GM19351 (cell line): ENCODE measurements around the gene KIFC3.
"Not testable (repeated sequence)": the region's sequence is repeated elsewhere in the genome, so short reads cannot be mapped to it uniquely, and the experiment has no call there.

Experiments used
- ATAC-seq: cut with Tn5 transposase; IDR thresholded peaks from one replicate; pipeline ENCODE4 v1.9.1; 2021; ENCODE audit warnings: mild to moderate bottlenecking, moderate library complexity; ENCODE audit not compliant: unreplicated experiment

KIFC3 gene

DNA sequence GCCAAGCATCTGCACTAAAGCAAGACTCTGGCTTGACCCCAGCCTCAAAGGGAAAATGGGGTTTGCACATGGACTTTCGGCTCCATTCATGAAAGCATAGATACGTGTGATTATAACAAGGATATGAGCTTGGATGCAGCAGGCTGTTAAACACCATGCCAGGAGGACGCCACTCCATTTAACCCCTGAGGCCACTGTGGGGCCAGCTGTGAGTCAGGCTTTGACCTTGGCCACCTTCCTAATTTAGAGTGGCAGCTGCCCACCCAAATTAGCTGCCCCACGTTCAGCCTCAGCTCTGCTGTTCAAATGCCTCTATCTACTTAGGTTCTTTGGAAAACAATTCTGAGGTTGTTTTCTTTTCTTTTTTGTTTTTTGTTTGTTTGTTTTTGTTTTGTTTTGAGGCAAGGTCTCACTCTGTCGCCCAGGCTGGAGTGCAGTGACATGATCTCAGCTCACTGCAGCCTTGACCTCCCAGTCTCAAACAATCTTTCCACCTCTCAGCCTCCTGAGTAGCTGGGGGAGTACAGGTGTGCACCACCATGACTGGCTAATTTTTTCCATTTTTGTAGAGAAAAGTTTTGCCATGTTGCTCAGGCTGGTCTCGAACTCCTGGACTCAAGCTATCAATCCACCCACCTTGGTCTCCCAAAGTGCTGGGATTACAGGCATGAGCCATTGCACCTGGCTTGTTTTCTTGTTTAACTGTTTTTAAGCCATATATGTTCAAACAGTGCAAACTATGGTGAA lies 23.2 kb upstream of the KIFC3 start:
- ATAC-seq = no peak

DNA sequence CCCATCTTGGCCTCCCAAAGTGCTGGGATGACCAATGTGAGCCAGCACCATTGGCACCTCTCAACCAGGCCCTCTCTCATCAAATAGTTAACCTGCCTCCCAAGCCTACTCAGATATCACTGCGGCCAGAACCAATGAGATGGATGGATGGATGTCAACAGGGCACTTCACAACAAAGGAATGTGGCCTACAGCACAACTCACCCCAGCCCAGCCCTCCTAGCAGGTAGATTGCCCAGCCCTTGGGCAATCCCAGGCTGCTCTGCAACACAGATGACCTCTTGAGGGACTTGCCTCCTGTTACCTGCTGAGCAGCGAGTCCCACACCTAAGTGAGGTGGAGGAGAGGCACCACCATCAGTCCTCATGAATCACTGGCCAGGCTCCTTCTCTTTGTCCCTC lies 22.6 kb upstream of the KIFC3 start:
- ATAC-seq = no peak

DNA sequence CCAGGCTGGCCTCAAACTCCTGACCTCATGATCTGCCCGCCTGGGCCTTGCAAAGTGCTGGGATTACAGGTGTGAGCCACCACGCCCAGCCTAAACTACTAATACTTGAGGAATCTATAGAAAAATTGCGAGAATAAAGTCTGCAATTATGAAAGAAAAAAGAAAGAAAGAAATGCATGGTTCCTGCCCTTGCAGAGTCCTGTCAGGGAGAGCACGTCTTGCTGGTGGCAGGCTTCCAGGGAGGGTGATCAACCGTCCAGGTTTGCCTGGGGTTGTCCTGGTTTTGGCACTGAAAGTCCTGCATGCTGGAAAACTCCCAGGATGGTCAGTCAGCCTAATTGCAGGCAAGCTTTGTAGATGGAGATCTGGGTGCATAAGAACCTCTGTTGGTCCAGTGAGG lies 21.5 kb upstream of the KIFC3 start:
- ATAC-seq = no peak

DNA sequence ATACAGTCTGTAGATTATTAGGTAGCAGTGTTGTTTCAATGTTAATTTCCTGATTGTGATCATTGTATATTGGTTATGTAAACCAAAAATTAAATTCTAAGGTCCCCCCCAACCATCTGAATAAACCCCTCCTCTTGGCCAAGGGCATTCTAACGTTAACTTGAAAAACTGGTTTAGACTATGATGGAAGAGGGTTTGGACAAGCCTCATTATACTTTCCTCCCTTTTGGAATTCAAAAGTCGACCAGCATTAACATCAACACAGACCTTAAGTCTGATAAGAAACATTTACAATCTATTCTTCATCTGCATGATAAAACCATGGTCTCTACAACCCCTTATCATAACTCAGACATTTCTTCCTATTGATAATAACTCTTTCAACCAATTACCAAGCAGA lies 20.6 kb upstream of the KIFC3 start:
- no peak for ATAC-seq

DNA sequence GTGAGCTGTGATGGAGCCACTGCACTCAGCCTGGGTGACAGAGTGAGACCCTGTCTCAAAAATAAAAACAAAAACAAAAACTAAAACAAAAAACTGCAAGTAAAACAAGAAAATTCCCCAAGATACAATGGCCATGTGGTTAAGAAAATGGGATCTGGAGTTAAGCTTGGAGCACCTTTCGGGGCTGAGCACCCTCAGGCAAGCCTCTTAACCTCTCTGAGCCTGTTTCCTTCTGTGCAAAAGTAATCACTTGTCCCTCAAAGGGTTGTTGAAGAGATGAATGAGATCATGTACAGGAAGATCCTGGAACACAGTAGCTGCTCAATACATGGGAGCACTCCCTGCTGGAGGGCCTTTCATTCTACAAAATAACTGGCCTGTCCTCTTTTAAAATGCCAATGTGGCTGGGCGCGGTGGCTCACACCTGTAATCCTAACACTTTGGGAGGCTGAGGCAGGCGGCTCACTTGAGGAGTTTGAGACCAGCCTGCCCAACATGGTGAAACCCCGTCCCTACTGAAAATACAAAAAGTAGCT lies 19.8 kb upstream of the KIFC3 start:
- ATAC-seq = no peak

DNA sequence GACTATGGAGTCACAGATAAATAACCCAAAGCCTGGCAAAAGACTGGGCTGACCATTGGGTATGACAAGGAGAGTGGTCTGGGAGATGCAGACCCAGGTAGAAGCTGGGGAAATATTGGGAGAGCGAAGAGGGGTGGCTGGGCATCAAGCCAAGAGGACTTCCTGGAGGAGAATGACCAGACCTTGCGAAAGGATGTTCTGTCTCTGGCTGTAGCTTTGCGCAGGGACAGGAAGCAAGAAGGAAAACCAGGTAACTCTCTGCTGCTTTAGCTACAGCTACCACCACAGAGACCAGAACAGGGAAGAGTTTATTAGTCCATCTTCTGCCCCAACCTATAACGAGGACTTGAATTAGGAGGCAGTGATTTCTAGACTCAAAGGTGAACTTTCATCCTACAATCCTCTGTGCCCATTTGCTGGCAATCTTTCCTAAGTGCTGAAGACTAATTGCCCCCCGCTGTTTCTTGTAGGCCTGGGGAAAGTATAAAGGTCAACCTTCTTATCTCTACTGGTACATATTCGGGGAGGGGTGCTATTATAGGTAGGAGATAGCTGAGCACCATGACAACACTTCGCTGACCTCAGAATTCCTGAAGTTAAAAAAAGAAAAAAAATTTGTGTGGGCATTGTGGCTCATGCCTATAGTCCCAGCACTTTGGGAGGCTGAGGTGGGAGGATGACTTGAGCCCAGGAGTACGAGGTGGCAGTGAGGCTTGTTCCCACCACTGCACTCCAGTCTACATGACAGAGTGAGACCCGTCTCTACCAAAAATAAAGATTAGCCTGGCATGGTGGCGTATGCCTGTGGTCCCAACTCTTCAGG lies 19.1 kb upstream of the KIFC3 start:
- no peak for ATAC-seq

DNA sequence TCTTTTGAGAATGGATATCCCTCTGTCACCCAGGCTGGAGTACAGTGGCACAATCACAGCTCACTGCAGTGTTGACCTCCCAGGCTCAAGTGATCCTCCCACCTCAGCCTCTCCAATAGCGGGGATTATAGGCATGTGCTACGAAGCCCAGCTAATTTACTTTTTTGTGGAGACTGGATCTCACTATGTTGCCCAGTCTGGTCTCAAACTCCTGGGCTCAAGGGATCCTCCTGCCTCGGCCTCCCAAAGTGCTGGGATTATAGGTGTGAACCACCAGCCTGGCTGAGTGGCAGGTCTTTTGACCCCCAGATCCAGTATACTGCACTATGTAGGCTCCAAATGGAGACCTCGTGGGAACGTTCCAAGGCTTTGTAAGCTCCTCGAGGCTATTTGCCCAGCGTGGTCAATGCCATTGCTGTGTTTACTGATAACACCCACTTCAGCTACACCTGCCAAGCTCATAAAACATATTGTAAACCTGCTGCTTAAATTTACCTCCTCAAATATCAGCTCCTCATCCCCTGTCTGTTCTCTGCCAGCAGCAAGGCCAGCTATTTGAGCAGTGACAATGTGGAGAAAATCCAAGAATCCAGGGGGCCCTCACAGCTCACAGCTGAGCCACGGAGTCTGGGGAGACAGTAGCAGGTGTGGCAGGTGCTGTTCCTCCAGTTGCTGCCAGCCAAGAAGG lies 16.2 kb upstream of the KIFC3 start:
- ATAC-seq = no peak

DNA sequence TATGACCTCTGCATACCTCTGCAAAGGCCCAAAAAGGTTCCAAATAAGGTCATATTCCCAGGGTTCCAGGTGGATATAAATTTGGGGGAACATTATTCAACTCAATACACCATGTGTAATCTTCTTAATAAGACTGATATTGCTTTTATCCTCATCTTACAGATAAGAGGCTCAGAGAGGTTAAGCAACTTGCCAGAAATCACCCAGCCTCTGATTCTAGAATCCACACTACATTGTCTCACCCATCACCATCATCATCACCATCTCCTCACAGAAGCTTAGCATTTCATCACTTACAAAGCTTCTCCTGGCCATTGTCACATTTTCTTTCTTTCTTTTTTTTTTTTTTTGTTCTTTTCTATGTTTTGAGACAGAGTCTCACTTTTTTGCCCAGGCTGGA lies 15.4 kb upstream of the KIFC3 start:
- ATAC-seq = no peak

DNA sequence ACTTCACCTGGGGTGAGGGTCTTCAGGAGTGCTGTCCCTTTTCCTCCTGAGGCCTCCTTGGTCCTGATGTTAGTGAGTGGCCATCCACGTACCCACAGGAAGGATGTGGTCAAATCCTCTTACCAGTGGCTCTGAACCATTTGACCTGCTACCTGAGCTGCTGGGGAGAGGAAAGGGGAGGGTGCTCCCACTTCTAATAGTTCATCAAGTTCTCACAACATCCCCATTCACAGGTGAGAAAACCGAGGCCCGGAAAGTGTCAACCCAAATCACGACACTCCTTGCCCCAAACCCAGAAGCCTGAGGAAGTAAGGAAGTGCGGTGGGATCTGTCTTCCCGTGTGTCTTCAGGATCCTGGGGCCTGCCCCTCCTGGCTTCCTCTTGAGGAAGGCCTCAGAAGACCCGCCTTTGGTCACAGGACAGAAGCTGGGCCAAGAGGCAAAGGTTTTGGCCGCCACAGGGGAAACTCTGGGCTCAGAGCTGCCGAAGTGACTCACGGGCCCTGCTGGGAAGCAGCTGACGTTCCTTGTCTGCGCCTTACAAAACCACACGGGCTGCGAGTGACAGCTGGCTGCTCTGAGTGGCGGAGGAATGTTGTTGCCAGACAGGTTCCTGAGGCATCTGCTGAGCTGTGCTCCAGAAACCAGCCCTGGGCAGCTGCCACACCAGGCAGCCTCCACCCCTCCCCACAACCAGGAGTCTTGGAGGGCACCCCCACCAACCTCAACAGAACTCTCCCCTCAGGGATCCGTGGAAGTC lies 13.9 kb upstream of the KIFC3 start:
- ATAC-seq = no peak

DNA sequence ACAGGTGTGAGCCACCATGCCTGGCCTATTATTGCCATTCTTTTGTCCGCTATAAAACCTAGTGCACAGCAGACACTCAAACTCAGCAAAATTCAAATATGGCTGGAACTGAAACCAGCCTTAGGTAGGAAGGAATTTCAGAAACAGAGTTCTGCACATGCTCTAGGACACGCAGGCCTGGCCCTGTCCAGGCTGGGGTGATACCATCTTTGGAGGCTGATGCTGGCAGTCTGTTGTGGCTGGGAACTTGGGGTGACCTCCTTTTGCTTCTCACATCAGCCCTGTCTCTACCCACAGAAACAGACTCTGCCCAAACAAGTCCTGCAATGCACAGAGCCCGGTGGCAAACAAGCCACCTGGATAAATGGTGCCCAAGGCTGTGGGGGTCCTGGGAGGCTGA lies 12.6 kb upstream of the KIFC3 start:
- ATAC-seq = no peak

DNA sequence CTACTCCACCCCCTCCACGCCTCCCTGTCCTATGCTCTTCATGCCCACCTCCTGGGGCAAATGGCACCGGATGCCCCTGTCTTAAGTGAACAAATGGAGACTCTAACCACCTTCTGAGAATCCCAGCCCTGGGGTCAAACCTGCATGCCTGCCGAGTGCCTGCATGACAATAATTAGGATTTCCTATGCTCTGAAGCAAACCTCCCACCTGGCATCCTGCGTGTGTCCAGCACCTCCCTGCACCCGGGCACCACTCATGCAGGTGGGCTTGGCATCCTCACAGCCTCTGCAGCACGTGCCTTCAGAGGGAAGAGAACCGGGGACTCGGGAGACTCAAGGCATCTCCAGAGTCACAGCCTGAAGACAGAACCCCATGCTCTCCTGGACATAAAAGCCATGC lies 11.2 kb upstream of the KIFC3 start:
- ATAC-seq = no peak

DNA sequence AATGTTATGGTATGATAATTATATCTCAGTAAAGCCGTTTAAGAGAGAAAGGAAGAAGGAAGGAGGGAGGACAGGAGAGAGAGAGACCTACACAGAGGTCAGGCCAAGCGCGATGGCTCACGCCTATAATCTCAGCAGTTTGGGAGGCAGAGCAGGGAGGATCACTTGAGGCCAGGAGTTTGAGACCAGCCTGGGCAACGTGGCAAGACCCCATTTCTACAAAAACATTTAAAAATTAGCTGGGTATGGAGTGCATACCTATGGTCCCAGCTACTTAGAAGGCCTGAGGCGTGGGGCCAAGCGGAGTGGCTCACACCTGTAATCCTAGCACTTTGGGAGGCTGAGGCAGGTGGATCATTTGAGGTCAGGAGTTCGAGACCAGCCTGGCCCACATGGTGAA lies 9.0 kb upstream of the KIFC3 start:
- not testable (repeated sequence) for ATAC-seq

DNA sequence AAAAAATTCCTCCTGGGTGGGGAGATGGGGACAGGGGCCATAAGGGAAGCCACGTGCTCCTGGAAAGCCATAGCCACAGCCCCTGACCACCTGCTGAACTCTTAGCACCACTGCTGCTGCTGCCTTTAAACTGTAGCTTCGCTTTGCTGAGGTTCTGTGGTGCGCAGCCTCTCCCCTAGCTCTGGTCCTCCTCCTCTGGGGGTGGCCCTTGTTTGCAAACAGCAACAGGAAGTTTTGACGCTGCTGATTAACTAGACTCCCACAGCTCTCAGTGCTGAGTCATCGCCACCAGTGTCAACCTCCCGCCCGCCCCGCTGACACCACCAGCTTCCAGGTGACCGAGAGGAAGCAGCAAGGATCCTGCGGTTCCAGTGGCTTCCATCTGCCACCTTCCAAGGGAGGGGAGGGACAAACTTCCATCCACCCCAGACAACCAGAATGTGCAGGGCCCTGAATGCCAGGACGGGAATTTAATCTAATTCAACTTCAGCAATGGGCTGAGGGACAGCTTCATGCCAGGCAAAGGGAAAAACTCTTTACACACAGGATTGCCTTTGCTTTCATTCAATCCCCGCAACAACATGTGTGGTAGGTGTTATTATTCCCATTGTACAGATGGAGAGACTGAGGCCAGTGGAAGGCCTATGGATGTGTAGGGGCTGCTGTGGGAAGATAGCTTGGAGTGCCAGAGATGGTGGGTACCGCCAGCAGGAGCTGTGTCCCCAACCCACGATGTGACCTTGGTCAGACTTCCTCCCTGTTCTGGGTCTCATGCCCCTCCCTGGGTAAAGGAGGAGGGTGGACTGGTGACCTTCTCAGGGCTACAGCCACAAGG lies 8.1 kb upstream of the KIFC3 start:
- peak; percentile 98 for ATAC-seq

DNA sequence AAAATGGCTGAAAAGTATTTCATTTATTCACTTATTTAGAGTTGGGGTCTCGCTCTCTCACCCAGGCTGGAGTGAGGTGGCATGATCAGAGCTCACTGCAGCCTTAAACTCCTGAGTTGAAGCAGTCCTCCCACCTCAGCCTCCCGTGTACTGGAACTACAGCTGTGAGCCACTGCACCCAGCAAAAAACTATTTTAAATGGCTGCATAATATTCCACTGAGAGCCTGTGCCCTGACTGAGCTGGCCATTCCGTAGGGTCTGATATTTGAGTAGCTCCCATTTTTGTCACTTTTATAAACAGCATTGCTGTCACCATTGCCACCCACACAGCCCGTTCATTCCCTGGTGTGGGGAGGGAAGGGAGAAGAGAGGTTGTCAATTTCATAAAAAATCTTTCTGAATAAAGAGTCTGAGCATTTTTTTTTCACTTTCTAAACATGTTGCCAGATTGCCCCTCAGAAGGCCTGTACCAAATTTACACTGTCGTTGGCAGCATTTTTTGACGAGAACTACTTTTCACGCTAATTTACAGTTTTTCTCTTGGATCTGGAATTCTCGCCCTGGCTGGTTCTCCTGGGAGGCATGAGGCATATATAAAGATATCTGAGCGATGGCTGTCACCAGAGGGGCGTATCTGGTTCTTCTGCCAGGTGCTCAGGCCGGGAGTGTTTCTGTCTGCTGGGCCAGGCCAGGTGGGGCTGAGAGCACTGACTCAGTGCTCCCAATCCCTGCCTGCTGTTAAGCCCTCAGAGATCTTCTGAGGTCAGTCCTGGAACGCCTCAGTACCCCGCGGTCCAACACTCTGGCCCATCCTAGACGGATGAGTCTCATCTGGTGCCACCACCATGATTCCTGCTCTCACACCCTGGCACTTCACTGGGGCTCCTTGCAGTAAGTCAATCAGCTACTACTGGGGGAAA lies 7.2 kb upstream of the KIFC3 start:
- ATAC-seq = peak; percentile 6

DNA sequence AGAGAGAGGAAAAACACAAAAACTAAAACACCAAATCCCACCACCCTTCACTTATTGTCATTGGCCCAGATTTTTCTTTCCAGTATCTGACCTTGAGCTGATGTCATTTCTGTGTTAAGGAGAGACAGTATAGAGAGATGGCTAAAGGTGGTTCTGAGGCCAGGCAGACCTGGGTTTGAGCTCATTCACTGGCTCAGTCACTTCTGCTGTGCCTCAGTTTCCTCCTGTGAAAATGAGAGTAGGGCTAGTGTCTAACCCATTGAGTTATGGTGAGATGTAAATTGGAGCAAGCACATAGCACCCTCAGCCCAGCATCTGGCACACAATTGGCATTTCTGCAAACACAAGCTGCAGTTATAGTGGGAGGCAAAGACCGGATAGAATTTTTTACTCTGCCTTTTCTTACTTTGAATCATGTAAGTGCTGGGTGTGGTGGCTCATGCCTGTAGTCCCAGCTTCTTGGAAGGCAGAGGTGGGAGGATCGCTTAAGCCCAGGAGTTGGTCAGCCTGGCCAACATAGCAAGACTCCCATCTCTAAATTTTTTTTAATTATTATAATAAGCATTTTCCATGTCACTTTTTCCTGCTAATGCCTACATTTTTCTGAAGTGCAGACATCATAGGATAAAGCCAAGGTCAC lies 6.4 kb upstream of the KIFC3 start:
- no peak for ATAC-seq

DNA sequence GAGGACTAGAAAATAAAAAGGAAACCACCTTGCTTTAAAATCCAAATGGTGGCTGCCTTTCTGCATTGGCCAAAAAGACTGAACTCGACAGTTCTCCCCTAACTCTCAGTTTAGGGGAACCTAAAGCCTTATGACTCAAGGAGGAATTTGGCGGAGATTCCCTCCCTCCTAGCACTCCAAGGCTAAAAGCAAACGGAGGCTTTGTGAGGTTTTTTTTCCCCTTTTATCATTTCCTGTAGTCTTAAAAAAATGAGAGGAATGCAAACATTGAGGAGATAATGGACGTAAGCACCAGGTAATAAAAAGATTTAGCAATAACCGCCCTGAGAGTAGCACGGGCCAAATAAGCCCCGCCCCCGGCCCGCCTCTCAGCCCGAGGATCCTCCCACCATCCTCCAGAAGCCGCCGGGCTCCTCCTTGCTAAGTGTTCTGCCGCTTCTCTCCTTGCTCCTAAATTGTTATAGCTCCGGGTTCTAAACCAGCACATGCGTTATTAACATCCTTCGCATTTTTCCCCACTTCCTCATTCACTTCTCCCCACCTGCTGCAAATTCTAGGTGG lies 5.8 kb upstream of the KIFC3 start:
- ATAC-seq = no peak

DNA sequence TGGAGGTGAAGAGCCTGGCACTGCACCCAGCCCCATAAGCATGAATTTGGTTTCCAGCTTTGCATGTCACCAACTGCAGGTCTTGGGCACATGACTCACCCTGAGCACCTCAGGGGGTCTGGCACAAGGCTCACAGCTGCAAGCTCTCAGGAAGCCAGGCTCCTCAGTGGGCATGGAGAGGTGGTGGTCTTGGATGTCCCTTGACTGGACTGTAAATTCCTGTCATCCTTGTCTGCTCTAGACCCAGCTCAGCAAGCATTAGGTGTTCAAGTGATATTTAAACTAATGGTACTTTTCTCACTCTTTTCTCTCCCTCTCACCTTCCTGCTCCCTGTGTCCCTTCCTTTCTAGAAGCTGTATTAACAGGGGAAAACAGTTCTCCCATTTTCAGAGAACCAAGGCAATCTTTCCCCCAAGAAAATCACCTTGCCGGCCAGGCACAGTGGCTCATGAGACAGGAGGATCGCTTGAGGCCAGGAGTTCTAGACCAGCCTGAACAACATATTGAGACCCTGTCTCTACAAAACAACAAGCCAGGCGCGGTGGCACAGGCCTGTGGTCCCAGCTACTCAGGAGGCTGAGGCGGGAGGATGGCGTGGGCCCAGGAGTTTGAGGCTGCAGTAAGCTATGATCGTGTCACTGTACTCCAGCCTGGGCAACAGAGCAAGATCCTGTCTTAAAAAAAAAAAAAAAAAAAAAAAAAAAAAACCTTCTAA lies 5.1 kb upstream of the KIFC3 start:
- ATAC-seq = no peak
